ENCODE measurements around the gene HOXA9. TPM values are rescaled to one million over a fixed set of nuclear protein-coding genes. Genes with fewer than 3 reads are reported as not detected.

Gene HOXA9
- total and polyA plus RNA-seq, 10 of the 15 experiments (the other 5 are each of a cell fraction or from before 2014, with no cell fraction given): not detected

DNA sequence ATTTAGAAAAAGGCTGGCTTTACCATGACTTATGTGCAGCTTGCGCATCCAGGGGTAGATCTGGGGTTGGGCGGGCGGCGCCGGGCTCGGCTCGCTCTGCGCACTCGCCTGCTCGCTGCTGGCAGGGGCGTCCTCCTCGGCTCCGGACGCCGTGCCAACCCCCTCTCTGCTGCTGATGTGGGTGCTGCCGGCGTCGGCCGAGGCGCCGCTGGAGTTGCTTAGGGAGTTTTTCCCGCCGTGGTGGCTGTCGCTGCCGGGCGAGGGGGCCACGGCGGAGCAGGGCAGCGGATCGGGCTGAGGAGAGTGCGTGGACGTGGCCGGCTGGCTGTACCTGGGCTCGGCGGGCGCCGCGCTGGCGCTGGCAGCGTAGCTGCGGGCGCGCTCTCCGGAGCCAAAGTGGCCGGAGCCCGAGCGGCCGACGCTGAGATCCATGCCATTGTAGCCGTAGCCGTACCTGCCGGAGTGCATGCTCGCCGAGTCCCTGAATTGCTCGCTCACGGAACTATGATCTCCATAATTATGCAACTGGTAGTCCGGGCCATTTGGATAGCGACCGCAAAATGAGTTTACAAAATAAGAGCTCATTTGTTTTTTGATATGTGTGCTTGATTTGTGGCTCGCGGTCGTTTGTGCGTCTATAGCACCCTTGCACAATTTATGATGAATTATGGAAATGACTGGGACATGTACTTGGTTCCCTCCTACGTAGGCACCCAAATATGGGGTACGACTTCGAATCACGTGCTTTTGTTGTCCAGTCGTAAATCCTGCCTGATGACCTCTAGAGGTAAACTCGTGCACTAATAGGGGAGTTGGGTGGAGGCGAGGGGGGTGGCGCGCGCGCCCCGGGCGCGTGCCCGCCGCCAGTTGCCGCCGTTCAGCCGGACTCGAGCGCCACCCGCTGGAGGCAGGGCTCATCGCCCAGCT, 22.1 kb downstream of the HOXA9 start, which contains the start of gene HOXA5:
HOXA5 (minus strand) TSS at position 659 of the 927 bp plus-strand sequence; CDS start at position 585, 74 bp downstream.
- Histone ChIP-seq H3K4me2 (ENCODE audit: control insufficient read depth, insufficient read depth) (peak within 1 kb of the TSS; percentile 59), H3K4me1 (ENCODE audit: control insufficient read depth, insufficient read depth, low read length) (no peaks in the 10 kb centered on the region), H3K9me3 (replicated peaks; ENCODE audit: control insufficient read depth, insufficient read depth, low read length) (no peaks in the 10 kb centered on the region; the same call in 2 of the 3 replicates), H3K9ac (ENCODE audit: control insufficient read depth, insufficient read depth, low read length) (no peak within 1 kb of the TSS), H3K4me3 (no peak within 1 kb of the TSS), H3K27ac (ENCODE audit: control insufficient read depth, insufficient read depth) (no peak within 1 kb of the TSS), H3K79me2 (ENCODE audit: control insufficient read depth, insufficient read depth, low read length) (no peaks in the 10 kb centered on the region), H4K20me1 (ENCODE audit: control insufficient read depth, insufficient read depth) (no peaks in the 10 kb centered on the region), H2AFZ (ENCODE audit: control insufficient read depth, low read depth, low read length) (no peak within 1 kb of the TSS), H3K36me3 (ENCODE audit: control insufficient read depth in 2 of 2, insufficient read depth in 2 of 2, low read length in 1 of 2) (no peaks in the 10 kb centered on the region), H3K27me3 (replicated peaks in 1 of 2; ENCODE audit: control insufficient read depth in 2 of 2, insufficient read depth in 2 of 2, low read length in 1 of 2) (peaks cover 8 to 11% of the 10 kb centered on the region in 2 experiments; a peak in 3 of 4 replicates)
- ChIA-PET CTCF (no interaction called here), SMC1A (ENCODE audit: uncharacterized antibody, unreplicated experiment) (no interaction called here), POLR2A (no interaction called here), RAD21 (ENCODE audit: unreplicated experiment) (no interaction called here)
- FAIRE-seq: no peak
- BruUV-seq (replicated peaks): no TSS peak
- ATAC-seq: no peak
- intact Hi-C loops (cut with micrococcal nuclease; ENCODE audit: unreplicated experiment): no loop called here
- 41% methylated on average over 66 of the region's 86 CpGs for WGBS (ENCODE audit: insufficient coverage, insufficient replicate concordance, low lambda C conversion rate, missing lambda C conversion rate)
- TF ChIP-seq RAD21 (IDR thresholded peaks at IDR 0.05; ENCODE audit: insufficient read depth, low read depth, low read length) (peak; percentile 45), CTCF (IDR thresholded peaks at IDR 0.05 in 2 of 3, conservative IDR thresholded peaks at IDR 0.05 in 1 of 3; ENCODE audit: control insufficient read depth in 2 of 3, extremely low read depth in 1 of 3, insufficient read depth in 1 of 3, low read depth in 3 of 3, low read length in 3 of 3) (0 out of 6 replicates have a peak, but pooled peaks of 1 of the 3 experiments have one; percentile 30), SPI1 (IDR thresholded peaks at IDR 0.05; ENCODE audit: borderline replicate concordance, insufficient read depth, low read depth, low read length) (no peak), SRF (IDR thresholded peaks at IDR 0.05; ENCODE audit: low read depth in 2 of 2, low read length in 2 of 2) (peak; percentile 40 to 68; a peak in 2 of 4 replicates), EZH2 (IDR thresholded peaks at IDR 0.05; ENCODE audit: borderline replicate concordance, control insufficient read depth, low read depth, low read length) (no peak), PML (IDR thresholded peaks at IDR 0.05; ENCODE audit: low read length) (no peak)
- no peak for DNase-seq (ENCODE audit: low read depth, low spot score)
- in situ Hi-C loops (cut with MboI): no loop called here

Data from GM12878 (cell line).